ENCODE measurements around the gene ZNF232. TPM values are rescaled to one million over a fixed set of nuclear protein-coding genes. Genes with fewer than 3 reads are reported as not detected.
"Not testable (repeated sequence)": the region's sequence is repeated elsewhere in the genome, so short reads cannot be mapped to it uniquely, and the experiment has no call there.

Gene ZNF232
- total RNA-seq, 1 experiment from 2014 or later = 7.1 TPM

DNA sequence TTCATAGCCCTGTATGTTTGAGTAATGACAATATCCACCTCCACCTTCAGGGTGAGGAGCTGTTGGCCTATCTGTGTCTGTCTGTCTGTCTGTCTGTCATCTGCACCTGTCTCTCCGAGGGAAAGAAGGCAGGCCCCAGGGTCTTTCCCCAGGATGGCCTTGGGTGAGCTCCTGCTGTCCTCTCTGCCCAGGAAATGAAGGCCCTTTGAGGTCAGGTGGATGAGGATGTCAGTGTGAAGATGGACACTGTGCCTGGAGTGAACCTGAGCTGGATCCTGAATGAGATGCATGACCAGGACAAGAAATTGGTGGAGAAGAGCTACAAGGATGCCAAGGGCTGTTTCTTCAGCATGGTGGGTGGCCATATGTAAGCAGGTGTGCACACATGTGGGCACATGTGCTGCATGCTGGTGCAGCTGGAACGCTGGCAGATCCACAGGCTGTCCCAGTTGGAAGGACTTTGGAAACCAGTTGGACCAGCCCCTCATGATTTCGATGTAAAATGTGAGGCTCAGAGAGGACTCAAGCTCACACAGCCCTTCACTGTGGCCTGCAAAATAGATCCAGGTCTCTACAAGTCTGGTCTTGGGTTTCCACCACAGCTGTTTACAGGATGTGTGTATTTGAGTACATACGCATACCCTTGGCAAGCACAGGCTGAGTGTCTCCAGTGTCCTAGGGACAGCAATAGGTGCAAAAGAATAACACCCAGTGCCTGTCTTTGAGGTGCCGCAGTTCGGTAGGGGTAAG lies 8.9 kb upstream of the ZNF232 start:
- DNase-seq (ENCODE audit: low read depth, low spot score); in situ Hi-C loops (cut with HindIII; ENCODE audit: low pct_unique_long_range_greater_than_20kb, low sequenced_read_pairs): not testable (repeated sequence)

DNA sequence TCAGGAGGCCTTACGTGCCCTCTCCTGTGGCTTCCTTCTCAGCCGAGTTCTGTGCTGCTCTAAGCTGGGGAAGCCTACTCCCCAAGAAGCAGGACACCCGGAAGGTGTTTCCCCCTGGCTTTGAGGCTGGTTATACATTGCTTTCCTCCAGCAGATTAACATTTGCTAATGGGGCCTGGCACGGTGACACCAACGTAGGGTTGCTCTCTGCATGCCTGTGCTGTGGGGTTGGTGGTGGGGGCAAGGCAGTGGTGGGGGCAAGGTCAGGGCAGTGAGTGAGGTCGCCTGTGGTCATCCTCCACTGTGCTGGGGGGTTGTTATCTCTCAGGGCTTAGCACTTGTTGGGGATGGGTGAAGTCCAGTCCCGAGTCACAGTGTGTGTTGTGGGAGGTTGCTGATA lies 8.4 kb upstream of the ZNF232 start:
- DNase-seq (ENCODE audit: low read depth, low spot score) = no peak
- in situ Hi-C loops (cut with HindIII; ENCODE audit: low pct_unique_long_range_greater_than_20kb, low sequenced_read_pairs) = no loop called here

DNA sequence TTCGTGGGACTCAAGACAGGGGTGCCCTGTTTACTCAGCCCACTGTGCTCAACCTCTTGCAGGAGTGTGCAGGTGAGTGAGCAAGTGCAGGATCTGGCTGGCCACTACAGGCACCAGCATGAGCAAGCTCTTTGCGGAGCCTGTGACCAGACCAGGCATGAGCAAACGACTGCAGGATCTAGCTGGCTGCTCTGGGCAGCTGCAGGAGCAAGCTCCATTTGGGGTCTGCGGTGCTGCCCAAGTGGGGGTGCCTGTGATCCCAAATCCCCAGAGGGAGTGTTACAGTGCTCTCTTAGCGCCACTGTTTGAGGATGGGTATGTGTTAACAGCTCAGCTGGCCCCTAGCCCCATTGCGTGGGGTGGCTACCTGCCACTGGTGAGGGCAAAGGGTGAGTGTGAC lies 6.5 kb upstream of the ZNF232 start:
- DNase-seq (ENCODE audit: low read depth, low spot score) = no peak
- in situ Hi-C loops (cut with HindIII; ENCODE audit: low pct_unique_long_range_greater_than_20kb, low sequenced_read_pairs) = no loop called here

DNA sequence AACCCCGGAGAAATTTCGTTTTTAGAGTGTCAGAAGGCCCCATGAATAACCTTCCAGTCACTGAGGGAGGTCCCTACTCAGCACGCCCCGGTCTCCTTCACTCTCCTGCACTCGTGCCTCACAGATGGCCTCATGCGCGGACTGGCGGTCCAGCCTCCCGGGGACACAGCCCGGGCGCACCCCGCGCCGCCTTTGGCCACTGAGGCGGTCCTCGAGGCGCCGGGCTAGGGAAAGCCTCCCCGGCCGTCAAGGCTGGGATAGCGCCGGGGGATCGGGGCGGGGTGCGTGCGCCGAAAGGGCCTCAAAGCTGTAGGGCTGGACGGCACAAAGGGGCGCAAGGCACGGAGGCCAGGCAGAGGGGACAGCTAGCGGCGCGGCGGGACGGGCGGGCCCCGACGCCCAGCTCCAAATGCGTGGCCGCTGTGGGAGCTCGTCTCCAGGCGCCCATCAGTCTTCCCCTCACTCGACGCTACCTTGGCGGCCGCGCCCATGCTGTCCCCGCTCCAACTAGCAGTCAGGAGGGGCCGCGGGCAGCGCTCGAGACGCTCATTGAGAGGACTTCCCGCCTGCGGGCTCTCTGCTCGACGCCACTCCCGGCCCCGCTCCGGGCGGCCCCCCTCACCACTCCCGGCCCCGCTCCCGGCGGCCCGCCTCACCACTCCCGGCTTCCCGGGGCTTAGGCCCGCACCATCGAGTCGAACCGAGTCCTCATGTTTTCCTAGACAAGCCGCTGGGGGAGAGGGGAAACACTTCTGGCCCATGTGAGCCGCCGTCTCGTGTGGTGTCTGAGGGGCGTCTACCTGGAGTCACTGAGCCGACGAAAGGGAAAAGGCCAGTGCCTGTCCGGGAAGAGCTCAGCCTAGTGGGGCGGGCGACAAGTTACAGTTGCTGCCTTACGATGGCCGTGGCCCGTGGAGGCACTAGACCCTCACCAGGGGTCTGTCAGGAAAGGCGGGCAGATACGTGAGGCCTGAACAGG lies 4.3 kb upstream of the ZNF232 start, which contains the start of gene USP6:
TSS of gene USP6 (plus strand) at position 360 of the 979 bp plus-strand sequence. CDS start 14,336 bp downstream, outside the sequence.
- no peak for DNase-seq (ENCODE audit: low read depth, low spot score)
- in situ Hi-C loops (cut with HindIII; ENCODE audit: low pct_unique_long_range_greater_than_20kb, low sequenced_read_pairs) = no loop called here

DNA sequence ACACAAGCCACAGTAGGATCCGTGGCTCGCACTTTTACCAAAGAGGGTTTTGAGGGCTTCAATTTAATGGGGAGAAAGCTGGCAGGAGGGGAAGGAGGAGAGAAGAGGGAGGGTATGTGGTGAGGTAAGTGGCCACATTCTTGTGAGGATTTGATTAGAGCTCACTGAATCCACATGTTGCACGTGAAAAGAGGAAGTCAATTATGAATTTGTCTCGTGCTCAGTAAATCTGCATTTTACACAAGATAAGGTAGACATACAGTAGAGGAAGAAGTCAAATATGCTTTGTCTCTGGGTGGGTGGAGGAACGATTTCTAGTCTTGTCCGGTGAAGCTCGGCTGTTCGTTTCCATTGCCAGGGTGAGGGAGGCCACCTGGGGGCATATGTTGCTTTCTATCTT lies 862 bp downstream of the ZNF232 start:
- in situ Hi-C loops (cut with HindIII; ENCODE audit: low pct_unique_long_range_greater_than_20kb, low sequenced_read_pairs) = no loop called here
- no peak for DNase-seq (ENCODE audit: low read depth, low spot score)

DNA sequence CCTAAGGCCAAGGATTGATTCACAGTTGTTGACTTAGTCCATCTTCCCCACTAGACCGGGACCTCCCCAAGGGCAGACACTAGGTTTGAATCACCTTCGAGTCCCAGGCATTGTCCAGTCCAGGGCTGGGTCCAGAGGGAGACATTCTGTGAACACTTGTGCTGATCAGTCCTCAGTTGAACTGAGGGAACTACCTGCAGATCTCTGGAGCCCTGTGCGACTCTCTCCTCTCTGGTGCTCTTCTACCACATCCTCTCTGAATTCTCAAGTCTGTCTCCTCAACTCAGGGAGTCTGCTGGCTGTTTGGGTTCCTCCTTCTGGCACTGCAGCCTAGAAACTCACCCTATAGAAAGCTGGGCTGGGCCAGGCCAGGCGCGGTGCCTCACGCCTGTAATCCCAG lies 10.8 kb downstream of the ZNF232 start:
- no peak for DNase-seq (ENCODE audit: low read depth, low spot score)
- in situ Hi-C loops (cut with HindIII; ENCODE audit: low pct_unique_long_range_greater_than_20kb, low sequenced_read_pairs) = no loop called here

DNA sequence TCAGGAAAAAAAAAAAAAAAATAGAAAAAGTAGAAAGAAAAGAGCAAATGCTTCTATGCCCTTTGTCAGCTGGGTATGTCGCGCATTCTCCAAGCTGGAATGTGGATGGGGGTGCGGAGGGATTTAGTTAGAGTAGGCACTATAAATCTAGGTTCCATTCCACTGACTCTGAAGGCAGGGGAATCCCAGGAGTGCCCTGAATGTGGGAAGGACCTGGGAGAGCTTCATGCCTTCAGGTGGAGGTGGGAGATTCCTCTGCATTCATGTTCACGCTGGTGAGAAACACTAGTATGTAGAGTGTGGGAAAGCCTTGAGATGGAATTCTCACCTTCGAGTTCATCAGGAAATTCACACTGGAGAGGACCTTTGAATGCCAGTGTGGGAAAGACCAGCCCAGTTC lies 12.4 kb downstream of the ZNF232 start:
- DNase-seq (ENCODE audit: low read depth, low spot score) = no peak
- in situ Hi-C loops (cut with HindIII; ENCODE audit: low pct_unique_long_range_greater_than_20kb, low sequenced_read_pairs) = no loop called here

DNA sequence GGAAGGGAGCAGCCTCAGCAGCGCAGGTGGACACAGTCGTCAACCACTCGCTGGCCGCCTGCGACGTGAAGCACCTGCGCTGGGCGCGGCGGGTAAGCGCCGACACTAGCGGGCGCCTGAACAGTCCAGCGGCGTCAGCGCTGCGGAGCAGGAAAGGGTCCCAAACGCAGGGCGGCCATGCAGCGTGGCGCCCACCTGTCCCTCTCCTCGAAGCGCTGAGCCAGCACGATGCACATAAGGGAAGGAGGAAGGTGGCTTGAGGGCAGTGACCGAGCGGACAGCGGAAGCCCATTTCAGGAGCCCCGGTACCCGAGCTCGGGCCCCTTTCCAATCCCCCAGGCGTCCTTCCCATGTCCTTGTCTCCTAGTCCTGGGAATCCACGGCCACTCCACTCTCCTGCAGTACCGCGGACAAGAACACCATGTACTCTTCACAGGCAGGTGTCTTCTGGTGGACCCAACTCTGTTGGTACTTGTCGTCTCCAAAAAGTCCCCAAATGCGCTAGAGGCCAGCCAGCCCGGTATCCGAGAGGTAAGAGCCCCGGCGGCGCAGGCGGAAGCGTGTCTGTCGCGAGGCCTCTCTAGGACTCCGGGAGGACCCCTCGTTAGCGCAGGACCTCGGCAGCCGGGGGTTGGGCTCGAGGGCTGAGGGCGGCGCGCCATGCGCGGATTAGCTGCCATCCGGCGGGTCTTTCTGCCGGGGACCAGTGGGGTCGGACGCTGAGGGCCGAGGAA lies 14.4 kb downstream of the ZNF232 start:
- in situ Hi-C loops (cut with HindIII; ENCODE audit: low pct_unique_long_range_greater_than_20kb, low sequenced_read_pairs) = no loop called here
- no peak for DNase-seq (ENCODE audit: low read depth, low spot score)

DNA sequence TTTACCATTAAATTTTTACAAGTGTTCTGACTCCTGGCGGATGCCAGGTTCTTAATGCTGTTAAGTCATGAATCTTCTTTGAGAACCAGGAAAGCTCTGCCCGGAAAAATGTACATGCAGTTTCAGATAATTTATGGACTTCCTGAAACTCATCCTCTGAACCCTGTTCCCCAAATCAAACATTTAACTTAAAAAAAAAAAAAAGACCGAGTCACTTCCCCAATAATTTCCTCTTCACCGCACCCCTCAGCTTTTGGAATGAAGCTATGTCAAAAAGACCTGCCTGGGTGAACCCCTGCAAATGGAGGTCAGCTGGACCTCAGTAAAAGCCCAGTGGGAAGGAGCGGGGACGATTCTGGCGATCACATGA lies 15.0 kb downstream of the ZNF232 start:
- DNase-seq (ENCODE audit: low read depth, low spot score) = no peak
- in situ Hi-C loops (cut with HindIII; ENCODE audit: low pct_unique_long_range_greater_than_20kb, low sequenced_read_pairs) = no loop called here

DNA sequence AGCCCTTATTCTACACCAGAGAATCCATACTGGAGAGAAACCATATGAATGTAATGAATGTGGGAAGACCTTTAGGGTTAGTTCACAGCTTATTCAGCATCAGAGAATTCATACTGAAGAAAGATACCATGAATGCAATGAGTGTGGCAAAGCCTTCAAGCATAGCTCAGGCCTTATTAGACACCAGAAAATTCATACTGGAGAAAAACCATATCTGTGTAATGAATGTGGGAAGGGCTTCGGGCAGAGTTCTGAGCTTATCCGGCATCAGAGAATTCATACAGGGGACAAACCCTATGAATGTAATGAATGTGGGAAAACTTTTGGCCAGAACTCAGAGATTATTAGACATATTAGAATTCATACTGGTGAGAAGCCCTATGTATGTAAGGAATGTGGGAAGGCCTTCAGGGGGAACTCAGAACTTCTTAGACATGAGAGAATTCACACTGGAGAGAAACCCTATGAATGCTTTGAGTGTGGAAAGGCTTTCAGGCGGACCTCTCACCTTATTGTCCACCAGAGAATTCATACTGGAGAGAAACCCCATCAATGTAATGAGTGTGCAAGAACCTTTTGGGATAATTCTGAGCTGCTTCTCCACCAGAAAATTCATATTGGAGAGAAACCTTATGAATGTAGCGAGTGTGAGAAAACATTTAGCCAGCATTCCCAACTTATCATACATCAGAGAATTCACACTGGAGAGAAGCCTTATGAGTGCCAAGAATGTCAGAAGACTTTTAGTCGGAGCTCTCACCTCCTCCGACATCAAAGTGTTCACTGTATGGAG lies 19.3 kb downstream of the ZNF232 start:
- DNase-seq (ENCODE audit: low read depth, low spot score) = no peak
- in situ Hi-C loops (cut with HindIII; ENCODE audit: low pct_unique_long_range_greater_than_20kb, low sequenced_read_pairs) = no loop called here

DNA sequence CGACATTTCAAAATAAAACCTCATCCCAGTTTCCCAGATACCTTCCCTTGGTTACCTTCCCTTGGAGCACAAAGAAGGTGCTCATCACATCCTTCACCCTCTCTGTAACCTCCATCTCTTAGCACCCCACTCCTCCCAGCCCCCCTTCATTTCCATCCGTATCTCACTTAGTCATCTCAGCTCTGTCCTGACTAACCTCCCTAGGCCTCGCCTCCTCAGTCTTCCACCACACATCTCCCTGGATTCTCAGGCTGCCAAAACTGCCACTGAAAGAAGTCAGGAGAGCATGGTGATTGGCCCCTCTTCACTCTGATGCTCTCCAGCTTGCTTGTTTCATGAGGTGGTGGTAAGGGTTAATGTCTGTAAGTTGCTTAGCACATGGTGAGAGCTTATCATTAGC lies 31.1 kb downstream of the ZNF232 start:
- no peak for DNase-seq (ENCODE audit: low read depth, low spot score)
- in situ Hi-C loops (cut with HindIII; ENCODE audit: low pct_unique_long_range_greater_than_20kb, low sequenced_read_pairs) = no loop called here

DNA sequence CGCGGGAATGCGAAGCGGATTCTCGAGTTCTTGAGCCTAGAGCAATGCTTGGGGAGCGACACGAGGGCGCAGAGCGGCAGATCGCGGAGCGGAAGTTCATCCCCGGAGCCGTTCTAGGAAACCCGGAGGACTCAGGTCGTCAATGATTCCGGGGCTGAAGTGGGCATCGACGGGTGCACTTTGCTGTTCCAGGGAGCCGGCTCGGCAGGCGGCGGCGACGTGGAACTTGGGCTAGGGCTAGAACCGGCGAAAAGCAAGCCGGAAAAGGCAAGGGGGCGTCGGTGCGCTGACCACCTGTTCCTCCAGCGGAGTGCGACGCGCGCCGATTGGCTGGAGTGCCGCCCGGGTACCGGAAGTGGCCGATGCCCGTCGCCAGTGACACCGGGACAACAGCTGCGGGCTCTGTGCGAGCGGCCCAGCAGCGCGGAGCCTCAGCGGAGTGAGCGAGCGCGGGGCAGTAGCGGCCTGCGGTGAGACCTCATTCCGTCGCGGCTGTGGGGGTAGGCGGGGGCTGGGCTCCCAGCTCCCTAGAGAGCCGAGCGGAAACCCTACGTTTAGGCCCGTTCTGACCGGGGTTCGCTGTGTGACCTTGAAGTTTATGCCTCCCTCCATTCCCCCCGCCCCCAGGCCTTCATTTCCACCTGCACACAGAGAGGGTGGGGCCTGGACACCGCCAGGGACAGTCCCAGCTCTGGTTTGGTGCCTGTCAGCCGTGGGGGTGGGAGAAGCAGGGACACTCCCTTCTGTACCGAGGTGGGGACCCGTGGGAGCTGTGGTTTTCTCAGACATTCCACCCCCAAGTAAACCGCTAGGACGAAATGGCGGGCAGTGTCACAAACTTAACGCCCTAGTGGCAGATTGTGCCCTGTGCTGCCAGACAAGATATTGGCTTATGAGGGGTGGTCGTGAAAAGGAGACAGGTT lies 33.3 kb downstream of the ZNF232 start, which contains the start of gene ZFP3:
TSS of gene ZFP3 (plus strand) at position 362 of the 923 bp plus-strand sequence. CDS start 13,038 bp downstream, outside the sequence.
- no peak for DNase-seq (ENCODE audit: low read depth, low spot score)
- in situ Hi-C loops (cut with HindIII; ENCODE audit: low pct_unique_long_range_greater_than_20kb, low sequenced_read_pairs) = no loop called here

DNA sequence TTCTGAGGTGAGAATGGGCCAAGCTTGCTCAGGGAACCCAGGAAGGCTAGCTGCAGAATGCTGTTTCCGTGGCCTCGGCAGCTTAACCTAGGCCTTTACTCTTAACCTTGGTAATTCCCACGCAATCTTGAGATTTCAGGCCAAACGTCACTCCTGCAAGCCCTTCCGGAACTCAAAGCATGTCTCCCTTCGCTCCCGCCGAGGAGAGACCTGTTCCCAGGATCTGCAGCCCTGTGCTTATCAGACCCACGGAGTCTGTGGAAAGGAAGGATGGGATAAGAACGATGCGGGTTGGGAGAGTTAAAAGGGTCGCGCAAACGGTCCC lies 33.9 kb downstream of the ZNF232 start:
- DNase-seq (ENCODE audit: low read depth, low spot score) = no peak
- in situ Hi-C loops (cut with HindIII; ENCODE audit: low pct_unique_long_range_greater_than_20kb, low sequenced_read_pairs) = no loop called here

DNA sequence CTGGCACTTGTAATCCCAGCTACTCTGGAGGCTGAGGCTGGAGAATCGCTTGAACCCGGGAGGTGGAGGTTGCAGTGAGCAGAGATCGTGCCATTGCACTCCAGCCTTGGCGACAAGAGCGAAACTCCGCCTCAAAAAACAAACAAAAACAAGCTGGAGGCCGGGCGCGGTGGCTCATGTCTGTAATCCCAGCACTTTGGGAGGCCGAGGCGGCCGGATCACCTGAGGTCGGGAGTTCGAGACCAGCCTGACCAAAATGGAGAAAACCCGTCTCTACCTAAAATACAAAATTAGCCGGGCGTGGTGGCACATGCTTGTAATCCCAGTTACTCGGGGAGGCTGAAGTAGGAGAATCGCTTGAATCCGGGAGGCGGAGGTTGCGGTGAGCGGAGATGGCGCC lies 34.4 kb downstream of the ZNF232 start:
- in situ Hi-C loops (cut with HindIII; ENCODE audit: low pct_unique_long_range_greater_than_20kb, low sequenced_read_pairs); DNase-seq (ENCODE audit: low read depth, low spot score): not testable (repeated sequence)

DNA sequence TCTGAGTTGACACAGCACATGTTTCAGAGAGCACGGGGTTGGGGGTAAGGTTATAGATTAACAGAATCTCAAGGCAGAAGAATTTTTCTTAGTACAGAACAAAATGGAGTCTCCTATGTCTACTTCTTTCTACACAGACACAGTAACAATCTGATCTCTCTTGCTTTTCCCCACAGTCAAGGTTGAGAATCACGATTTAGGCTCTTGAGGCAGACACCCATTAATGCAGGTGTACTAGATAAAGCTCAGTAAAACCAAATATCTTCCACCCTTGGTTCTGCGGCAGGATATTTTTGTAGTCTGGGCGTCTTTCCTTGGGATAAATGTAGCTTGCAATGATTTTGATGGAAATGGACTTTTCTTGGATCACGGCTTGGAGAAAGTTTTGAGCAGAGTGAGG lies 36.2 kb downstream of the ZNF232 start:
- in situ Hi-C loops (cut with HindIII; ENCODE audit: low pct_unique_long_range_greater_than_20kb, low sequenced_read_pairs); DNase-seq (ENCODE audit: low read depth, low spot score): not testable (repeated sequence)

DNA sequence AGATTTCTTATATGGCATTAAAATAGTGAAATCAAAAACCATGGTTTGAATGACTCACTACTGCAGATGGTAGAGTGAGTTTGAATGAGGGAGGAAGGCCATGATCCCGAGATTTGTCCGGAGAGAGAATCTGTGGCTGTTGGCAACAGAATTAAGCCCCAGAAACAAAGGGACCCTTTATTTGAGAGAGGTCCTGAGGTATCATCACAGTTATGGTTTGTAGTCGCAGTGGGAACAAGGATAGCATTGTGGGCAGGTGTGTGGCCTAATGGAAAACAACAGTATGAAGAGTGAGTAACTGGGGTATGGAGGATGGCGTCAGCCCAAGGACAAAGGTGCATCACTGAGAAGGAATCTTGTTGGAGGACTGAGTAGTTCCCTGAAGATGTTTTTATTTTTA lies 42.0 kb downstream of the ZNF232 start:
- in situ Hi-C loops (cut with HindIII; ENCODE audit: low pct_unique_long_range_greater_than_20kb, low sequenced_read_pairs) = no loop called here
- DNase-seq (ENCODE audit: low read depth, low spot score) = peak; percentile 95

Data from SK-MEL-5 (cell line).